H1 (cell line): ENCODE data around the gene METTL1. TPM values are rescaled to one million over a fixed set of nuclear protein-coding genes. Genes with fewer than 3 reads are reported as not detected.

Experiments
- CTCF ChIA-PET: fragments of 300-600 bp; sonication (Branson Sonifier 250); formaldehyde crosslinking; loops from one replicate; lab custom pipeline; 2021; ENCODE audit not compliant: partially characterized antibody; lab: Charles Lee
- POLR2A ChIA-PET: fragments of 300-600 bp; sonication (Branson Sonifier 250); formaldehyde crosslinking; loops from one replicate; lab custom pipeline; 2021; ENCODE audit warnings: inconsistent platforms; ENCODE audit not compliant: partially characterized antibody; lab: Charles Lee
- DNase-seq, 2 experiments: peaks; one replicate each; pipeline versions ENCODE4 v3.0.0 to v3.0.0-alpha.2; 2010 to 2022; ENCODE audit warnings: low spot score in 2 of 2, low read depth in 1 of 2, mixed read lengths in 1 of 2
- FAIRE-seq: peaks from 2 replicates; lab custom pipeline; 2011; peaks lifted over from hg19 to GRCh38; lab: Jason Lieb, UNC
- H2AFZ ChIP-seq: 2 replicates; pipeline ENCODE4 v1.8.1; 2012; ENCODE audit warnings: low read length, inconsistent platforms
- H2AK5ac ChIP-seq: 2 replicates; pipeline ENCODE4 v1.6.1; 2013; ENCODE audit warnings: low read depth, low read length
- H2BK120ac ChIP-seq: replicated peaks from 2 replicates; pipeline ENCODE3; 2013; ENCODE audit warnings: low read depth, low read length, inconsistent platforms
- H2BK12ac ChIP-seq: 2 replicates; pipeline ENCODE4 v1.6.1; 2013; ENCODE audit warnings: low read depth, low read length
- H2BK15ac ChIP-seq: 2 replicates; pipeline ENCODE4 v1.6.1; 2013; ENCODE audit warnings: low read length
- H2BK20ac ChIP-seq: 2 replicates; pipeline ENCODE4 v1.6.1; 2013; ENCODE audit warnings: low read length
- H2BK5ac ChIP-seq: 2 replicates; pipeline ENCODE4 v1.6.1; 2013; ENCODE audit warnings: low read depth, low read length
- H3K14ac ChIP-seq: 2 replicates; pipeline ENCODE4 v1.6.1; 2013; ENCODE audit warnings: inconsistent platforms; ENCODE audit not compliant: insufficient read length
- H3K18ac ChIP-seq: 2 replicates; pipeline ENCODE4 v1.6.1; 2013; ENCODE audit warnings: low read length; ENCODE audit errors: extremely low read depth
- H3K23ac ChIP-seq: 2 replicates; pipeline ENCODE4 v1.6.1; 2013; ENCODE audit warnings: inconsistent platforms; ENCODE audit not compliant: insufficient read length
- H3K23me2 ChIP-seq: 2 replicates; pipeline ENCODE4 v1.6.1; 2013; ENCODE audit warnings: low read depth, low read length
- H3K27ac ChIP-seq: 2 replicates; pipeline ENCODE4 v1.6.1; 2011; ENCODE audit warnings: low read depth, low read length, inconsistent platforms
- H3K27me3 ChIP-seq, 4 experiments: replicated peaks in 1 of 4; 1 replicate in 1 of 4; 2 replicates in 3 of 4; pipeline versions ENCODE4 v1.6.1 to v1.8.1; 2011 to 2013; ENCODE audit warnings: low read length in 3 of 4, mild to moderate bottlenecking in 3 of 4, inconsistent platforms in 2 of 4, mixed read lengths in 2 of 4, moderate library complexity in 1 of 4; ENCODE audit not compliant: control insufficient read depth in 3 of 4, insufficient read depth in 3 of 4; ENCODE audit errors: extremely low read depth in 1 of 4
- H3K36me3 ChIP-seq, 4 experiments: 2 replicates each; pipeline versions ENCODE4 v1.6.1 to v1.8.1; 2011 to 2013; ENCODE audit warnings: mild to moderate bottlenecking in 4 of 4, low read length in 3 of 4, moderate library complexity in 2 of 4, control low read depth in 1 of 4, inconsistent platforms in 1 of 4; ENCODE audit not compliant: insufficient read depth in 4 of 4, control insufficient read depth in 2 of 4
- H3K4ac ChIP-seq: replicated peaks from 2 replicates; pipeline ENCODE3; 2013; ENCODE audit warnings: low read length, low read depth, mixed read lengths, inconsistent platforms; ENCODE audit not compliant: insufficient read length
- H3K4me1 ChIP-seq, 4 experiments: replicated peaks in 1 of 4; 1 replicate in 1 of 4; 2 replicates in 3 of 4; pipeline versions ENCODE4 v1.6.1 to v1.8.1; 2011 to 2013; ENCODE audit warnings: low read length in 3 of 4, inconsistent platforms in 2 of 4, mixed read lengths in 1 of 4; ENCODE audit not compliant: insufficient read depth in 4 of 4, control insufficient read depth in 3 of 4
- H3K4me2 ChIP-seq, 2 experiments: 2 replicates each; pipeline versions ENCODE4 v1.6.1 to v1.8.1; 2011 to 2013; ENCODE audit warnings: low read depth in 2 of 2, low read length in 2 of 2, control low read depth in 1 of 2, inconsistent platforms in 1 of 2, mild to moderate bottlenecking in 1 of 2; ENCODE audit not compliant: insufficient read depth in 1 of 2
- H3K4me3 ChIP-seq, 4 experiments: fragments of 200-600, 300-600 bp in 1 of 4; sonication (generic), shearing (Covaris generic), sonication (Bioruptor Twin) in 1 of 4; 2 replicates each; pipeline versions ENCODE4 v1.5.1 to v1.8.1; 2011 to 2016; ENCODE audit warnings: low read length in 4 of 4, low read depth in 3 of 4, control low read depth in 2 of 4, inconsistent platforms in 2 of 4, mild to moderate bottlenecking in 2 of 4, mixed read lengths in 1 of 4, moderate library complexity in 1 of 4; ENCODE audit not compliant: insufficient read depth in 2 of 4; ENCODE audit errors: extremely low read depth in 1 of 4
- H3K56ac ChIP-seq: replicated peaks from 2 replicates; pipeline ENCODE3; 2013; ENCODE audit warnings: low read depth, mild to moderate bottlenecking, mixed read lengths, low read length, inconsistent platforms; ENCODE audit not compliant: insufficient read length
- H3K79me1 ChIP-seq: 2 replicates; pipeline ENCODE4 v1.6.1; 2013; ENCODE audit warnings: low read depth, low read length, control low read depth
- H3K79me2 ChIP-seq, 2 experiments: 2 replicates each; pipeline versions ENCODE4 v1.6.1 to v1.8.1; 2012 to 2013; ENCODE audit warnings: low read length in 2 of 2, mild to moderate bottlenecking in 2 of 2, inconsistent platforms in 1 of 2; ENCODE audit not compliant: insufficient read depth in 2 of 2, control insufficient read depth in 1 of 2
- H3K9ac ChIP-seq, 4 experiments: replicated peaks in 1 of 4; 1 replicate in 1 of 4; 2 replicates in 3 of 4; pipeline versions ENCODE4 v1.6.1 to v1.8.1; 2011 to 2013; ENCODE audit warnings: low read depth in 3 of 4, low read length in 3 of 4, control low read depth in 2 of 4, mild to moderate bottlenecking in 2 of 4, moderate library complexity in 2 of 4, inconsistent platforms in 1 of 4; ENCODE audit errors: extremely low read depth in 1 of 4
- H3K9me3 ChIP-seq, 2 experiments: 2 replicates each; pipeline versions ENCODE4 v1.6.1 to v1.8.1; 2012 to 2013; ENCODE audit warnings: mild to moderate bottlenecking in 2 of 2, moderate library complexity in 2 of 2, control low read depth in 1 of 2, inconsistent platforms in 1 of 2, low read depth in 1 of 2, low read length in 1 of 2, mixed read lengths in 1 of 2; ENCODE audit not compliant: insufficient read depth in 2 of 2
- H4K20me1 ChIP-seq, 2 experiments: replicated peaks in 1 of 2; 2 replicates each; pipeline versions ENCODE3 to v1.8.1; 2011 to 2013; ENCODE audit warnings: inconsistent platforms in 2 of 2, low read length in 2 of 2, mild to moderate bottlenecking in 1 of 2; ENCODE audit not compliant: insufficient read depth in 2 of 2, control insufficient read depth in 1 of 2
- H4K5ac ChIP-seq: 2 replicates; pipeline ENCODE4 v1.6.1; 2013; ENCODE audit warnings: low read length, low read depth, mixed read lengths, inconsistent platforms; ENCODE audit not compliant: insufficient read length
- H4K8ac ChIP-seq: 2 replicates; pipeline ENCODE4 v1.8.0; 2013; ENCODE audit warnings: mild to moderate bottlenecking, moderate library complexity, low read length, inconsistent platforms; ENCODE audit not compliant: insufficient read depth; ENCODE audit errors: extremely low read depth
- H4K91ac ChIP-seq: replicated peaks from 2 replicates; pipeline ENCODE3; 2013; ENCODE audit warnings: low read length, mixed read lengths, inconsistent platforms; ENCODE audit not compliant: insufficient read length
- CHD1 ChIP-seq: IDR thresholded peaks from 2 replicates; pipeline ENCODE4 v1.6.1; 2012; ENCODE audit warnings: low read depth, low read length, improper control_type of control experiment
- HDAC2 ChIP-seq, 2 experiments: fragments of 300-600 bp in 1 of 2; sonication (generic) in 1 of 2; IDR thresholded peaks; 2 replicates each; pipeline ENCODE4 v1.6.1; 2011 to 2012; ENCODE audit warnings: low read depth in 2 of 2, low read length in 2 of 2, mild to moderate bottlenecking in 2 of 2, moderate library complexity in 2 of 2, borderline replicate concordance in 1 of 2, inconsistent platforms in 1 of 2
- HDAC6 ChIP-seq: IDR thresholded peaks from one replicate; pipeline ENCODE4 v1.7.1; 2012; ENCODE audit warnings: low read depth, mild to moderate bottlenecking, inconsistent platforms, low read length, moderate library complexity
- KDM4A ChIP-seq: IDR thresholded peaks from one replicate; pipeline ENCODE4 v1.7.1; 2012; ENCODE audit warnings: low read depth, mild to moderate bottlenecking, moderate library complexity, low read length, inconsistent platforms; ENCODE audit not compliant: severe bottlenecking
- NANOG ChIP-seq: IDR thresholded peaks from 2 replicates; pipeline ENCODE4 v1.6.1; 2011; ENCODE audit warnings: low read length, low read depth, mild to moderate bottlenecking, inconsistent platforms; ENCODE audit not compliant: insufficient read depth, poor library complexity, severe bottlenecking
- POLR2AphosphoS5 ChIP-seq: IDR thresholded peaks from 2 replicates; pipeline ENCODE4 v1.6.1; 2011; ENCODE audit warnings: low read depth, low read length
- RFX5 ChIP-seq: IDR thresholded peaks from 2 replicates; pipeline ENCODE4 v1.6.1; 2011; ENCODE audit warnings: low read depth, low read length, improper control_type of control experiment, borderline replicate concordance
- SP4 ChIP-seq: IDR thresholded peaks from 2 replicates; pipeline ENCODE4 v1.6.1; 2012; ENCODE audit warnings: low read length, inconsistent platforms
- SRF ChIP-seq: IDR thresholded peaks from 2 replicates; pipeline ENCODE4 v1.6.1; 2011; ENCODE audit warnings: mild to moderate bottlenecking, low read depth, low read length, moderate library complexity
- WGBS, 2 experiments: shearing (Covaris generic) in 1 of 2; methylation state at CpG; one replicate each; pipeline versions ENCODE4 v1.1.6 to v1.1.7; 2013 to 2015; ENCODE audit warnings: low lambda C conversion rate in 2 of 2, mixed read lengths in 2 of 2, inconsistent platforms in 1 of 2, low coverage in 1 of 2, missing lambda C conversion rate in 1 of 2; ENCODE audit not compliant: insufficient replicate concordance in 2 of 2, insufficient coverage in 1 of 2, insufficient read length in 1 of 2; ENCODE audit errors: extremely low coverage in 1 of 2, missing lambda C conversion rate in 1 of 2; 5-methylcytosine and 5-hydroxymethylcytosine counted together
- polyA plus RNA-seq, 7 experiments: library from polyadenylated mRNA; depleted of rRNA in 3 of 7; stranded (reverse) in 5 of 7; unstranded in 2 of 7; fragments of >200 nt in 5 of 7; fragments of 200-250 nt in 2 of 7; gene quantifications; 1 replicate in 5 of 7; 2 replicates in 1 of 7; 4 replicates in 1 of 7; pipeline versions ENCODE4 v1.2.1 to v1.2.3, GENCODE V29; 2011 to 2013; ENCODE audit warnings: missing spikeins in 2 of 7, mixed read lengths in 2 of 7
- total RNA-seq: library from RNA; stranded (reverse); fragmentation: NEBNext Ultra II Directional; extraction: Animal tissue kit (Norgen Biotek cat#: 25700); gene quantifications from 2 replicates; pipeline ENCODE4 v1.2.1, GENCODE V29; 2021

METTL1 gene
- total and polyA plus RNA-seq, 2 of the 8 experiments (the other 6 are each of a cell fraction or from before 2014, with no cell fraction given), result 40.5 to 46.0 TPM

- no peak overlapping the region for H3K4ac ChIP-seq
- H2BK12ac ChIP-seq, result no peak overlapping the region
- TF ChIP-seq KDM4A, result no peak
- TF ChIP-seq SP4, result no peak
- TF ChIP-seq HDAC6, result no peak
- TF ChIP-seq CHD1, result no peak
- no peak for TF ChIP-seq POLR2AphosphoS5
- TF ChIP-seq RFX5, result no peak
- TF ChIP-seq NANOG, result no peak
- no peak for TF ChIP-seq SRF
- TF ChIP-seq HDAC2 (IDR thresholded peaks at IDR 0.05; ENCODE audit: borderline replicate concordance in 1 of 2, low read depth in 2 of 2, low read length in 2 of 2), result no peak
- DNase-seq, result no peak
- H3K9me3 ChIP-seq, result no peaks in the 10 kb centered on the region
- peaks cover 2 to 7% of the 10 kb centered on the region in 2 experiments for H4K20me1 ChIP-seq
- CTCF ChIA-PET, result interaction anchor here (0.6 to 2.3 kb wide), 5 partner anchors 36 to 147 kb away, joined by 3 to 9 read pairs (median 3); partner anchors contain the start of gene OS9
- H3K27ac ChIP-seq, result no peak overlapping the region
- H3K18ac ChIP-seq, result no peak overlapping the region
- H3K56ac ChIP-seq, result no peak overlapping the region
- H4K8ac ChIP-seq, result no peak overlapping the region
- H4K91ac ChIP-seq, result no peak overlapping the region
- H3K27me3 ChIP-seq, result peaks cover 26 to 91% (median 73%) of the 10 kb centered on the region in 4 experiments
- H3K23ac ChIP-seq, result no peak overlapping the region
- H3K14ac ChIP-seq, result no peak overlapping the region
- H2AK5ac ChIP-seq, result no peak overlapping the region
- no peak for FAIRE-seq
- H3K79me1 ChIP-seq, result no peaks in the 10 kb centered on the region
- H3K36me3 ChIP-seq, result no peaks in the 10 kb centered on the region
- peaks cover 12% of the 10 kb centered on the region; the same call in 1 of the 2 replicates for H3K23me2 ChIP-seq
- no peaks in the 10 kb centered on the region for H3K79me2 ChIP-seq
- H2BK20ac ChIP-seq, result no peak overlapping the region
- WGBS, 2 experiments, result 49% methylated on average over 5 of the region's 5 CpGs; no CpG with 5 or more reads in 1 of the 2 experiments
- no peak overlapping the region for H3K4me3 ChIP-seq
- no peak overlapping the region for H4K5ac ChIP-seq
- no peak overlapping the region for H2AFZ ChIP-seq
- H2BK5ac ChIP-seq, result no peak overlapping the region
- no peak overlapping the region for H3K9ac ChIP-seq
- POLR2A ChIA-PET, result interaction anchor here (0.8 kb wide), 1 partner anchor 15 kb away, joined by 4 read pairs; the partner anchor contains the start of gene TSPAN31
- H2BK15ac ChIP-seq, result no peak overlapping the region
- H3K4me1 ChIP-seq, result peaks cover 0 to 20% (median 13%) of the 10 kb centered on the region in 4 experiments; a peak in 5 of 7 replicates
- no peak overlapping the region for H3K4me2 ChIP-seq
- H2BK120ac ChIP-seq, result no peak overlapping the region
Observed at GRCh38 chr12:57729321-57729844, 42.5 kb downstream of the METTL1 start.
